HG02852 (cell line): ENCODE data around the gene SPRED3.
"Not testable (repeated sequence)": the region's sequence is repeated elsewhere in the genome, so short reads cannot be mapped to it uniquely, and the experiment has no call there.

Experiments used
- ATAC-seq: cut with Tn5 transposase; IDR thresholded peaks from one replicate; pipeline ENCODE4 v1.9.1; 2021; ENCODE audit warnings: mild to moderate bottlenecking, moderate library complexity; ENCODE audit not compliant: unreplicated experiment

Gene SPRED3

DNA sequence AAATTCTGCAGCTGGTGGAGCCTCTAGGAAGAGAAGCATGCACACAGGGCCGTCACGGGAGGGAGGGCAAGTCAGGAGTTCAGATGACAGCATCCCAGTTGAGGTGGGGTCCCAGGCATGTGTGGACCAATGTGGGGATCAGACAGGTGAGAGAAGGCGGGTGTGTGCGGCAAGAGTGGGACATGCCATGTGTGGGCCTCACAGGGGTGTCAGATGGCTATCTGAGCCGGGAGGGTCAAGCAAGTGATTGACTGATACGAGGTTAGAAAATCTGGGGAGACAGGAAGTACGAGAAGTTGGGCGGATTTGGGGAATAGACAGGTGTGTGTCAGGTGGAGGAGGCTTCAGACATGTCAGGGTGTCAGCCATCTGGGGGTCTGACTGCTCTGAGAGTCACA lies 28.6 kb downstream of the SPRED3 start:
- no peak for ATAC-seq

DNA sequence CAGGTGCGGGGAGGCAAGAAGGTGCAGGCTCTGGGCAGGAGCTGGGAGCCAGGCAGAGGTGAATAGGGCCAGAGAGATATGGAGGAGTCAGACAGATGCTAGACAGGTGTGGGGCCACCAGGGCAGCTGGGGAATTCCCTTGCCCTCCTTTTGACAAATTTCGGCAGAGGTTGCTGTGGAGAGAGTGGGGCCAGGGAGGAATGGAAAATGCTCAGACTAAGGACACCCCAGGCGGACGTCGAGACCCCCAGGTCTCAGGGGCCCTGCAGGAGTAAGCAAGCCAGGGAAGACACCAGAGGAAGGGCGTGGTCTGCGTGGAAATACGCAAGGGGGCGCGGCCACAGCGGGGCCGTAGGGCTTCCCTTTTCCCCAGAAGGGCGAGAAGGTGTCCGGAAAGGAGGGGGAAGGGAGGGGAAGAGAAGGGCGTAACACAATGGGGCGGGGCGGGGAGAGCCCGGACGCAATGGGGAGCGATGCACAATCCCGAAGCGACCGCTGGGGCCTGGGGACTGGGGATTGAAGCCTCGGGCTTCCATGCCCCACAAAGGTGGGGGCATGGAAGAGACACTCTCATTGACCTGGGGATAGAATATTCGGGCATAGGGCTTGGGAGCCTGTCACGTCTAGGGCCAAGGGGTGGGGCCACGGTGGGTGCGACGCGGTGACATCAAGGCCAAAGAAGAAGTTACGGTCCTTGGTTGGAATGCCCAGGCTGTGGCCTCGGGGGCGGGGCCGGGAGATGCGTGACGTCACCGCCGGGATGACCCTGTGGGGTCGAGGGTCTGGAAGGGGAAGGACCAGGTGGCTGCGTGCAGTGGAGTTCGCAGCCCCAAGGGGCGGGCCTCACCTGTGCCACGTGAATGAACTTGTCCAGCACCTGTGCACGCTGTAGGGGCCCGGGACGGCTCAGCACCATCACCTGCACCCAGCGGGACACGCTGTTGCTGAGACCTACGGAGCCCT lies 29.3 kb downstream of the SPRED3 start:
- ATAC-seq, result no peak

GRCh38 chr19:38420935-38421334 lies 32.4 kb downstream of the SPRED3 start:
- ATAC-seq, result no peak

DNA sequence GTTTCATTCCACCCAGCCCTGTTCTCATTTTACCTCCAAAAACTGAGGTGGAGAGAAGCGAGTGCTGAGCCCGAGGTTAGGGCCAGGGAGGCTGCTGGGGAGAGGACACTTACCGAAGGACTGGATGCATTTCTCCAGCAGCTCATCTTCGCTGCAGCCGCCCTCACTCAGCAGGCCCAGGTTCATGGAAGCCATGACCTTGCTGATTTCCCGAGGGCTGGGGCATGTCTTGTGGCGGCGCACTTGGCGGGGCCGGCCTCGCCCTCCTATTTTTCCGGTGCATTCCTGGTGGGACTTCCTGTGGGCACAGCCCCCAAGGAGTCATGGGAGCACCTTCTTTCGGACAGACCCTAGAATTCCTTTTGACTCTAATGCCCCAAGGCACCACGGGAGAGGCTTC lies 33.4 kb downstream of the SPRED3 start:
- no peak for ATAC-seq

DNA sequence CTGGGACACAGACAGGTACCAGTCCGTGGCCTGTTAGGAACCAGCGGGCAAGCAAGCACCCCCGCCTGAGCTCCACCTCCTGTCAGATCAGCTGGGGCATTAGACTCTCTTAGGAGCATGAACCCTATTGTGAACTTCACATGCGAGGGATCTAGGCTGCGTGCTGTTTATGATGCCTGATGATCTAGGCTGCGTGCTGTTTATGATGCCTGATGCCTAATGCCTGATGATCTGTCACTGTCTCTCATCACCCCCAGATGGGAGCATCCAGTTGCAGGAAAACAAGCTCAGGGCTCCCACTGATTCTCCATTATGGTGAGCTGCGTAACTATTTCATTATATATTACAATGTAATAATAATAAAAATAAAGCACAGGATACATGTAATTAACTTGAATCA lies 33.9 kb downstream of the SPRED3 start:
- ATAC-seq, result no peak

DNA sequence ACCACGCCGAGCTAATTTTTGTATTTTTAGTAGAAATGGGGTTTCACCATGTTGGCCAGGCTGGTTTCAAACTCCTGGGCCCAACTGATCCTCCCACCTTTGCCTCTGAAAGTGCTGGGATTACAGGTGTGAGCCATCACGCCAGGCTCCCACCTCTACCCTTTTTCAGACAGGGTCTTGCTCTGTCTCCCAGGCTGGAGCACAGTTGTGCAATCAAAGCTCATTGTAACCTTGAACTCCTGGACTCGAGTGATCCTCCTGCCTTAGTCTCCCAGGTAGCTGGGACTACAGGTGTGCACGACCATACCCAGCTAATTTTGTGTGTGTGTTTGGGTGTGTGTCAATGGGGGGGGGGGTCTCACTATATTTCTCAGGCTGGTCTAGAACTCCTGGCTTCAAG lies 35.8 kb downstream of the SPRED3 start:
- no peak for ATAC-seq

- ATAC-seq, result no peak
These were observed 36.8 kb downstream of the SPRED3 start for GRCh38 chr19:38425222-38425809.

GRCh38 chr19:38425810-38426466 lies 37.4 kb downstream of the SPRED3 start, which contains the start of gene RASGRP4:
TSS of gene RASGRP4 (minus strand) at chr19:38426219. CDS start at chr19:38426091, 128 bp downstream.
- no peak for ATAC-seq

DNA sequence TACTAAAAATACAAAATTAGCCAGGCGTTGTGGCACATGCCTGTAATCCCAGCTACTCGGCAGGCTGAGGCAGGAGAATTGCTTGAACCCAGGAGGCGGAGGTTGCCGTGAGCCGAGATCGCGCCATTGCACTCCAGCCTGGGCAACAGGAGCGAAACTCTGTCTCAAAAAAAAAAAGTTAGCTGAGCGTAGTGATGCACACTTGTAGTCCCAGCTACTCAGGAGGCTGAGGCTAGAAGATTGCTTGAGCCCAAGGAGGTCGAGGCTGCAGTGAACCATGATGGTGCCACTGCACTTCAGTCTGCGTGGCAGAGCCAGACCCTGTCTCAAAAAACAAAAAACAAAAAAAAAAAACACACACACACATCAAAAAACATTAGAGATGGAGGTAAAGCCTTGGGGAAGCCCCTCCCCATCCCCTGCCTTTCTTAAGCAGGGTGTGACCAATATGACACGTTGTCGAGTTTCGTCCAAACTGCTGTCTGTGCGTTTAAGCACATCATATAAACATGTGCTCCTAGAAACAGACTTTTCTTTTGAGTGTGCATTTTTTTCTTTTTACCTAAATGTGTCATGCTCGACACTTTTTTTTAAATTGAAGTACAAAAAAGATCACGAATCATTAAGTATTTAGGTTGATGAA lies 38.7 kb downstream of the SPRED3 start:
- ATAC-seq, result not testable (repeated sequence)

DNA sequence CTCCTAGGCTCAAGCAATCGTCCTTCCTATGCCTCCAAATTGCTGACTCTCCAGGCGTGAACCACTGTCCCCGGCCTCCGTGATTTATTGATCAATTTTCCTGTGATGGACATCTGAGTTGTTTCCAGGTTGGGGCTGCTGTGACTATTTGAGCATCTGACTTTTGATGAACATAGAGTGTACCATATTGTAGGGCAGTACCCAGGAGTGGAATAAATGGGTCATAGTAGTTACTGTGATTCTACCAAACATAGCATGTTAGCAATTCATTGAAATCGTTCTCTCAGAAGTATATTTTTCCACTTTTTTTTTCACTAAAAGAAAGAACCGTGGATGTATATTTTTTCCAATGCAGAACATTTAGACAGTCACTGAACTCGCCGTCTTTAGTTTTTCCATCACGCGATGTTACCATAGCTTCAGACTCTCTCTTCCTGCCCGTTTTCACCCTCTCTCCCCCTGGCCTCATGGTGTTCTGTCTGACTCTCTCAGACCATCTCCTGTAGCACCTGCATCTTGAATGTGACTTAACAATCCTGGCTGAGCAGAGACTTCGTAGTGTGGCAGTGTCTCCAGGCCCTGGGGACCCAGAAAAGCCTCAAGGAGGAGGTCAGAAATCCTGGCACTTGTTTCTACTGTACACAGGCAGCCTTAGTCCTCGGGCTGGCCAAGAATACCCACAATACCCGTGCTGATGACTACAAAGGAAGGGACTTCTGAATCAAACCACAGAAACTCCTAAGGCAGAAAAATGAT lies 40.7 kb downstream of the SPRED3 start:
- ATAC-seq, result no peak

- no peak for ATAC-seq
These were observed 41.3 kb downstream of the SPRED3 start for GRCh38 chr19:38429811-38430156.

- no peak for ATAC-seq
These were observed 42.4 kb downstream of the SPRED3 start for GRCh38 chr19:38430931-38431330.

DNA sequence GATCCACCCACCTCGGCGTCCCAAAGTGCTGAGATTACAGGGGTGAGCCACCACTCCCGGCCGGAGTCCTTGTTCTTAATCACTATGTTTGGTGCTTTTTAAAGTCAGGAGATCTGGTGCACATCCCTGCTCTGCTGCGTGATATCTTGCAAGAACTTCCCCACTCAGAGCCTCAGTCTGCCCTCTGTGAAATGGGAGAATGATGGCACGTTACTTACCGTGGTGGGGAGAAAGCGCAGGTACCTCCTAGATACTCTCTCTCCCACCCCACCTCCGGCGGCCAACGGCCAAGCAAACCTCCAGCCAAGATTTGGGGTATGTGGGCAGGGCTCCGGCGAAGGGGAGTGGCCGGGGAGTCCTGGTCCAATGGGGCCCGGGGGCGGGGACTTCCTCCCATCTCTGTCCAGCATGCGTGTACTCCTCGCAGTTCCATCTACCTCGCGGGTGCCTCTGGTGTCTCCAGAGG lies 44.8 kb downstream of the SPRED3 start, which contains the start of gene RYR1:
Gene RYR1 (plus strand): TSS at position 424 of the 466 bp plus-strand sequence. CDS start 139 bp downstream, outside the sequence.
- ATAC-seq, result no peak

GRCh38 chr19:38434549-38435051 lies 46.1 kb downstream of the SPRED3 start:
- ATAC-seq, result no peak

DNA sequence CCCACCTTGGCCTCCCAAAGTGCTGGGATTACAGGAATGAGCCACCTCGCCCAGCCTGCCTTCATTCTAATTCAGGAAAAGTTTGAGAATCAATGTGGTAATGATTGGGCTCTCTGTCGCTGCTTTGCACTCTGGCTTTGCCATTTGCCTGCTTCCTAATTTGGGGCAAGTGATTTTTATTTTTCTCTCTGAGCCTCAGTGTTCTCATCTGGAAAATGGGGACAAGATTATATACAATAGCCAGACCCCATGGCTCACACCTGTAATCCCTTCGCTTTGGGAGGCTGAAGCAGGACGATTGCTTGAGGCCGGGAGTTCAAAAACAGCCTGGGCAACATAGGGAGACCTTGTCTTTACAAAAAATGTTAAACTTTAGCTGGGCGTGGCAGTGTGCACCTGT lies 48.8 kb downstream of the SPRED3 start:
- ATAC-seq, result no peak

DNA sequence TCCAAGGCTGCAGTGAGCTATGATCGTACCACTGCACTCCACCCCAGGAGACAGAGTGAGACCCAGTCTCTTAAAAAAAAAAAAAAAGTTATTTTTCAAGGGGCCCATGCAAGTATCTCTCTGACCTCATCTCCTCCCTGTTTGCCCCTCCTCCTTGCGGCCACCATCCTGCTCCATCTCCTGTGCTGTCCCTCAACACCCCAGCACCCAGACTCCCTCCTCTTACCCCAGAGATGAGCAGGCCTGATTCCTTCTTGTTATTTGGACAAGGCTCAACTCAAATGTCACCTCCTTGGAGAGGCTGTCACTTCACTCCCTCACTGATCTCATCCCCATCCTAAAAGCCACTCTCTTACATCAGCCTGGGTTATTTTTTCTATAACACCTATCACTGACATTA lies 49.4 kb downstream of the SPRED3 start:
- ATAC-seq, result no peak

- no peak for ATAC-seq
These were observed 52.1 kb downstream of the SPRED3 start for GRCh38 chr19:38440592-38440991.

- ATAC-seq, result no peak
These were observed 53.3 kb downstream of the SPRED3 start for GRCh38 chr19:38441657-38442348.

DNA sequence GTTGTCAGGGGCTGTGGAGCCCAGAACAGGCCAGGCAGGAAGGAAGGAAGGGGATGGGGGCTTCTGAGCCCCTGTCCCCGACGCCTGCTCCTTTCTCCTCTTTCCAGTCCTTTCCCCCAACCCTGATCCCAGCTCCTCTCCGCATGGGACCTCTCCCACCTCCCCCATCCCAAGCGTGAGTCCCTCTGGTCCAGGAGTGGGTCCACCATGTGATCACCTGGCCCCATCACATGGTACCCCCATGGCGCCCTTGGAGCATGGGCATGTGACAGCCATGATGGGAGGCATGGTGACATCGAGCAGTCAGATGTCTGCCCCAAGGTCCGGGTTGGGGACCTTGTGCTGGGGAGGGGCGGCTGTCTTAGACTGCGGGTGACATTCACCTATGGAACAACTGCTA lies 54.2 kb downstream of the SPRED3 start:
- ATAC-seq, result no peak
